Sigmoid colon (tissue), 3 donors: Measurements from ENCODE around the gene UBE2D4.

ENCODE experiments used
- POLR2A ChIP-seq, 2 donors: fragments of 450-650 bp; IDR thresholded peaks; one replicate each; pipeline ENCODE4 v1.6.1; 2016; ENCODE audit warnings: antibody characterized with exemption in 2 of 2, mild to moderate bottlenecking in 2 of 2, moderate library complexity in 2 of 2
- TF ChIP-seq, protein P1 (sequence below), 4 experiments: fragments of 450-650 bp in 3 of 4; fragments of 200-600 bp in 1 of 4; IDR thresholded peaks; one replicate each; pipeline ENCODE4 v1.5.1; 2016 to 2019; ENCODE audit warnings: antibody characterized with exemption in 4 of 4, mild to moderate bottlenecking in 3 of 4, moderate library complexity in 2 of 4

DNA sequence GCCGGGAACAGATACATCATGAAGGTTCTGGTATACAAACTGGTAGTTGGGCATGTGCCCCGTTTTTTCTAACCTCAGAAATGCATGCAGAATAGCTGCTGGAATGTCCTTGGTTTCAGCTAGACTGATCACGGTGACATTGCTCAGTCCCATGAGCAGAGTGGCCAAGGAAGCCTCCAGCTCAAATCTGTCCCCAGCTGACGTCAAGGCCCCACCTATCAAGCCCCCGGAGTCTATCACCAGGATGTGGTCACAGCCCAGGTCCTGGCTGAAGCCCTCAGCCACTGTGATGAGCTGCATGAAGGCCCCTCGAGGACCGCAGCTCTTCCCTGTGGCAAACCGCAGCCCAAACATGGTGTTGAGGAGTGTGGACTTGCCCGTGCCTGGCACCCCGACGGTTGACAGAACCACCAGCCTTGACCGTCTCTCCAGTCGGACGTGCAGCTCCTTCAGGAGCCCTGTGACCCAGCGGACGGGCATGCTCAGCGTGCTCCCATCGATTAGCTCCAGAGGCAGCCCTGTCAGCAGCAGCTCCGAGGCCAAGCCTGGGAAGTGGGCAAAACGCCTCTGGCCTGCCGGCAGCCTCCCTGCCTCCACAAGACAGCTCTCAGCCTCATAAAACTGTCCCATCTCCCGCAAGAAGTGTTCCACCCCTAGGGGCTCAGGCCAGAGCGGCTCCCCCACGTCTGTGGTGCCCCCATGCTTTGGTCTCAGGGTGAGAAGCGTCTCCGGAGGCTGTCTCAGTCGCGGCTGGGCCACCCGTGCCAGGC lies 49.1 kb upstream of the UBE2D4 start:
- TF ChIP-seq, protein P1, sequence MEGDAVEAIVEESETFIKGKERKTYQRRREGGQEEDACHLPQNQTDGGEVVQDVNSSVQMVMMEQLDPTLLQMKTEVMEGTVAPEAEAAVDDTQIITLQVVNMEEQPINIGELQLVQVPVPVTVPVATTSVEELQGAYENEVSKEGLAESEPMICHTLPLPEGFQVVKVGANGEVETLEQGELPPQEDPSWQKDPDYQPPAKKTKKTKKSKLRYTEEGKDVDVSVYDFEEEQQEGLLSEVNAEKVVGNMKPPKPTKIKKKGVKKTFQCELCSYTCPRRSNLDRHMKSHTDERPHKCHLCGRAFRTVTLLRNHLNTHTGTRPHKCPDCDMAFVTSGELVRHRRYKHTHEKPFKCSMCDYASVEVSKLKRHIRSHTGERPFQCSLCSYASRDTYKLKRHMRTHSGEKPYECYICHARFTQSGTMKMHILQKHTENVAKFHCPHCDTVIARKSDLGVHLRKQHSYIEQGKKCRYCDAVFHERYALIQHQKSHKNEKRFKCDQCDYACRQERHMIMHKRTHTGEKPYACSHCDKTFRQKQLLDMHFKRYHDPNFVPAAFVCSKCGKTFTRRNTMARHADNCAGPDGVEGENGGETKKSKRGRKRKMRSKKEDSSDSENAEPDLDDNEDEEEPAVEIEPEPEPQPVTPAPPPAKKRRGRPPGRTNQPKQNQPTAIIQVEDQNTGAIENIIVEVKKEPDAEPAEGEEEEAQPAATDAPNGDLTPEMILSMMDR (IDR thresholded peaks at IDR 0.05), result no peak
- no peak for TF ChIP-seq POLR2A (IDR thresholded peaks at IDR 0.05)
